PC-9 (cell line): ENCODE measurements around the gene IRAK2.

Source experiments
- CTCF ChIP-seq: fragments of 200-600 bp; sonication (generic); conservative IDR thresholded peaks from 2 replicates; pipeline ENCODE4 v1.6.1; 2017; ENCODE audit warnings: mixed run types, antibody characterized with exemption, mild to moderate bottlenecking, moderate library complexity
- EZH2 ChIP-seq: fragments of 200-600 bp; sonication (generic); IDR thresholded peaks from 2 replicates; pipeline ENCODE4 v1.8.0; 2017; ENCODE audit warnings: antibody characterized with exemption, low read depth

- TF ChIP-seq CTCF, result no peak
- no peak for TF ChIP-seq EZH2
Observed at GRCh38 chr3:10281951-10282350, 117.2 kb downstream of the IRAK2 start.
